GM20000 (cell line): ENCODE measurements around the gene ABHD2.

ENCODE experiments used
- DNase-seq: peaks from one replicate; pipeline ENCODE4 v3.0.0; 2012; ENCODE audit warnings: low spot score
- TF ChIP-seq, protein P1 (sequence below): IDR thresholded peaks from 2 replicates; pipeline ENCODE4 v1.5.1; 2012; ENCODE audit warnings: mild to moderate bottlenecking, control low read depth; ENCODE audit errors: extremely low read depth, missing control alignments

ABHD2 gene

DNA sequence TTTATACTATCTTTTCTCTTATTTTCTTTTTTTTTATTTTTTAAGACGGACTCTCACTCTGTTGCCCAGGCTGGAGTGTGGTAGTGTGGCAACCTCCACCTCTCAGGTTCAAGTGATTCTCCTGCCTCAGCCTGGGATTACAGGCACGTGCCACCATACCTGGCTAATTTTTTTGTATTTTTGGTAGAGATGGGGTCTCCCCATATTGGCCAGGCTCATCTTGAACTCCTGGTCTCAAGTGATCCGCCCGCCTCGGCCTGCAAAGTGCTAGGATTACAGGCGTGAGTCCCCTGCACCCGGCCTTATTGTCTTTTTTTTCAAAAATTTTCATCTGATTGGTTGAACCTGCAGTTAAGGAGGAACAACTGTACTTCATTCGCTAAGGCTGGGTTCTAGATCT, 21.8 kb downstream of the ABHD2 start:
- TF ChIP-seq, protein P1, sequence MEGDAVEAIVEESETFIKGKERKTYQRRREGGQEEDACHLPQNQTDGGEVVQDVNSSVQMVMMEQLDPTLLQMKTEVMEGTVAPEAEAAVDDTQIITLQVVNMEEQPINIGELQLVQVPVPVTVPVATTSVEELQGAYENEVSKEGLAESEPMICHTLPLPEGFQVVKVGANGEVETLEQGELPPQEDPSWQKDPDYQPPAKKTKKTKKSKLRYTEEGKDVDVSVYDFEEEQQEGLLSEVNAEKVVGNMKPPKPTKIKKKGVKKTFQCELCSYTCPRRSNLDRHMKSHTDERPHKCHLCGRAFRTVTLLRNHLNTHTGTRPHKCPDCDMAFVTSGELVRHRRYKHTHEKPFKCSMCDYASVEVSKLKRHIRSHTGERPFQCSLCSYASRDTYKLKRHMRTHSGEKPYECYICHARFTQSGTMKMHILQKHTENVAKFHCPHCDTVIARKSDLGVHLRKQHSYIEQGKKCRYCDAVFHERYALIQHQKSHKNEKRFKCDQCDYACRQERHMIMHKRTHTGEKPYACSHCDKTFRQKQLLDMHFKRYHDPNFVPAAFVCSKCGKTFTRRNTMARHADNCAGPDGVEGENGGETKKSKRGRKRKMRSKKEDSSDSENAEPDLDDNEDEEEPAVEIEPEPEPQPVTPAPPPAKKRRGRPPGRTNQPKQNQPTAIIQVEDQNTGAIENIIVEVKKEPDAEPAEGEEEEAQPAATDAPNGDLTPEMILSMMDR: no peak
- DNase-seq: no peak

DNA sequence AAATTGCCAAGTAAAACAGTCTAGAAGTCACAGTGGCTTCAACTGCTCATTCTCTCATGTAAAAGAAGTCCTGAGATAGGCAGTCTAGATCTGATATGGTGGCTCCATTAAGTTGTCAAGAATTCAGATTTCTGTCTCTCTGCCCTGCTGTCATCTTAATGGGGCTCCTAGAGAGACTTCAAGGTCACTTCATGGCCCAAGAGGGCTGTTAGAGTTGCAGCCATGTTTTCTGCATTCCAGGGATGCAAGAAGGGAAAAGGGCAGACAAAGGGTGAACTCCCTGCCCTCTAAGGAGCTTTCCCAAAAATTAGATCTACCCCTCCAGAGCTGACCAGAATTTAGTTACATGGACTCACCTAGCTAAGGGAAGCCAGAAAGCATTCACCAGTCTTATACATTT, 23.1 kb downstream of the ABHD2 start:
- TF ChIP-seq, protein P1: no peak
- no peak for DNase-seq

DNA sequence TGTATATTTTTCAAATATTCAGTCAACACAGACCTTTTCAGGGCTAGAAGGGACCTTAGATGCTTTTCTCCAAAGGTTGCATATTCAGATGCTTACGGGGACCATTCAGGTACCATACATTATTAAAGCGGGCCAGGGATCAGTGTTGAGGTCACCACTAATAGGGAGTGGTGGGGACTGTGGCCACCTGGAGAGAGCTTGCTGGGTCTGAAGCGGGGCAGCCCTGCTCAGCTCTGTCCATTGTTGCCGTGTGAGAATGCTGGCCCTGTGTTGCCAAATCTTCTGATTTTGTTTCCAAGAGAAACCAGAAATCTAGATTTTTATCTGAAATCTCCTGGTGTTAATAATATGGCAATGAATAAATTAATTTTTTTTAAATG, 23.7 kb downstream of the ABHD2 start:
- TF ChIP-seq, protein P1: no peak
- no peak for DNase-seq

DNA sequence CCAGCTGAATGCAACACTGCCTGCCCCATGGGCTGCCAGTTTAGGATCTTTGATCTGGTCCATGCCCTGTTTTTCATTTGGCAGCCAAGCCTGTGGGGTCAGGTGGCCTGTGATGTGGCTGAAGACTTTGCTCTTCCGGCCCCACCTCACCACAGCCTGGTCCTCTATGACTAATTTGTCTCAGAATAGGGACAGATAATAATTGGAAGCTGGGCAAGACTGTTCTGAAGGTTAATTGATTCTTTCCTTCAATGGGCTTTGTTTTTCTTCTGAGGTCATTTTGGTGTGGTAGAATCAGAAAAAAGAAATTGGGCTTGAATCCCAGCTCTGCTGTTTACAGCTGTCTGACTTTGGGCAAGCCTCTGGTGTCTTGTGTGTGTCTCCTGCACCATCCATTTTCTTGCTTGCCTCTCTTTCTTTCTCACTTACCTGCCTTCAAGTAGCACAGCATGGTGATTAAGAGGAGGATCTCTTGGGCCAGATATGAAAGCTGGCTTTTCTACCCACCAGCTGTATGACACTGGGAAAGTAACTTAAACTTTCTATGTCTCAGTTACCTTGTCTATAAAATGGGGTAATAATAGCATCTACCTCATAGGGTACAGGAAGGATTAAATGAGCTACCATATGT, 24.2 kb downstream of the ABHD2 start:
- peak; percentile 62 for DNase-seq
- TF ChIP-seq, protein P1: no peak

DNA sequence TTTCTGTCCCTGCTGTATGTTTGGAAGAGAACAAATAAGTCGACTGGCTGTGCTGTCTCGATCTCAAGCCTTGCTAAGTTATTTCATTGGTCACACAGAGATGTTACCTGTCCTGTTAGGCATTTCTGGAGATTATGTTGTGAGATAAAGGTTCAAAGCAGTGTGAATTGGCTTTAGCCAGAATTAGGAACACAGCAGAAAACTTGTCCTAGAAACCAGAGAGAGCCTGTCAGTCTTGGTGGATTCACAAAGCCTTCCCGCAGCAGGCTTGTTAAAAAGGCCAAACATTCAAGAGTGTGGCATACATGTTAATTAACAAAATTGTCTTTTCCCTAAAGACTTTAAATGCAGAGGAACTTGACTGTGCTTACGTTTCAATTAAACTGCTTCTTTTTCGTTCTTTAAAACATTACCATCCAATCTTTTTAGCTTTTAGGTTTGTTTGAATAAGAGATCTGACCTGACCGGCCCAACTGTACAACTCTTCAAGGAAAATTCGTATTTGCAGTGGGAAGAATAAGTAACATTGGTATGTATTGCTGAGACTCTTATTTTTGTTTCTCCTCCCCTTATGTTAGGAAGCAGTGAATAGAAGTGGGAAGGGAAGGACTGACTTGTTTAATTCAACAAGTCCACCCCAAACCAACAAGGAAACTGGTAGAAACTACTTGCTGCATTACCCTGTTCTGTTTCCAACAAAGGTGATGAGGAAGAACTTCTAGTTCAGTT, 25.2 kb downstream of the ABHD2 start:
- TF ChIP-seq, protein P1: no peak
- DNase-seq: no peak

DNA sequence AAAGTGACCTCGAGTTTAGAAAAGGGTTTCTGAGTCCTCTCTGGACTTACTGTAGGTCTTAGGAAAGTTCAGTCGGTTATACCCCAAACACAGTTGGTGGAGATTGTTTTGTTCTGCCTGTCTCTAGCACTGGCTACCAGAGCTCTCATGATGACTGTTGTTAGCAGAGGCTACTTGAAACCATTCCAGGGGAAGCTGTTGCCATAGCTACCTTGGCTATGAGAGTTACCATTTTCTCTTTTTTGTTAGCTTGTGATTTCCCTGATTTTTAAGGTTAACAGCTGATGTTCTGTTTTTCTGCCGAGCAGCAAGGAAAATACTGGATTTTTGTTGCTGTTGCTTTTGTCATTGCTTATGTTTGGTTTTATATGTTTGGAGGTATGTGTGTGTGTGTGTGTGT, 26.7 kb downstream of the ABHD2 start:
- no peak for DNase-seq

DNA sequence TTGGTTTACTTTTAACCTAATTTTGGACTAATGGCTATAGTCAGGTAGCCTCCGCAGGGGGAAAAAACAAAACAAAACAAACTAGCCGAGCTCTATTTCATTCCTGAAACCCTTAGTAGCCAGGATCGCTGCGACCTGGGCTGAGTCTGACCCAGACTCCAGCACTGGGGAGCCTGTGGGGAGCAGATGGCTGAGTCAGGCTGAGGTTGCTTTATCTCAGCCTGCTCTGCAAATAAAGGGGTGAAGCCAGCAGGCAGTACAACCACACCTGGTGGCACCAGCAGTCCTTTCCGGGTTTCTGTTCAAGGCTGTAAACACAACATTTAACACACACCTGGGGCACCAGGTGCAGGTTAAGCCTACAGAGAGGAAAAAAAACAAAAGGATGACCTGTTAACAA, 27.3 kb downstream of the ABHD2 start:
- TF ChIP-seq, protein P1: no peak
- no peak for DNase-seq

More for the DNA sequence above, 26.7 kb downstream of the ABHD2 start:
- TF ChIP-seq, protein P1: no peak
